K562 (cell line): Measurements from ENCODE around the gene CD44. TPM values are rescaled to one million over a fixed set of nuclear protein-coding genes. Genes with fewer than 3 reads are reported as not detected.

Experiments
- ATAC-seq: fragments of 200-7000 bp; cut with Tn5 transposase; 3 replicates; pipeline ENCODE4 v1.9.1; 2020; ENCODE audit warnings: moderate library complexity
- BruUV-seq: library from RNA; stranded (reverse); fragments of 400-500 nt; replicated peaks from 2 replicates; lab custom pipeline; 2021; lab: Mats Ljungman, UMichigan
- CTCF ChIA-PET: fragments of 300-600 bp; formaldehyde crosslinking; extraction: SDS; loops from one replicate; lab custom pipeline; 2021; ENCODE audit warnings: low intra/inter-chr PET ratio; lab: Yijun Ruan, JAX
- POLR2A ChIA-PET: fragments of 300-600, 350-650 bp; sonication (Branson Sonifier 250); formaldehyde crosslinking; extraction: SDS; loops from one replicate; lab custom pipeline; 2021; ENCODE audit warnings: antibody characterized with exemption, inconsistent platforms; lab: Yijun Ruan, JAX
- DNase-seq, 4 experiments: peaks; one replicate each; pipeline versions ENCODE4 v3.0.0 to v3.0.0-alpha.2; 2011 to 2018; ENCODE audit warnings: low spot score in 3 of 4, mixed read lengths in 3 of 4; ENCODE audit errors: extremely low read depth in 1 of 4
- FAIRE-seq: peaks from 2 replicates; lab custom pipeline; 2011; peaks lifted over from hg19 to GRCh38; lab: Jason Lieb, UNC
- H2AFZ ChIP-seq: 2 replicates; pipeline ENCODE4 v1.6.0; 2011; ENCODE audit warnings: low read depth, low read length, control low read depth, inconsistent platforms
- H3K27ac ChIP-seq: fragments of 200-600 bp; 3 replicates; pipeline ENCODE4 v1.8.0; 2011; ENCODE audit warnings: low read depth, mild to moderate bottlenecking, control low read depth, inconsistent platforms, low read length, moderate library complexity, mixed read lengths; ENCODE audit errors: extremely low read depth
- H3K27me3 ChIP-seq, 2 experiments: fragments of 300-600 bp in 1 of 2; 2 replicates in 1 of 2; 3 replicates in 1 of 2; pipeline versions ENCODE4 v1.6.0 to v1.8.0; 2011; ENCODE audit warnings: inconsistent platforms in 2 of 2, low read length in 2 of 2, mild to moderate bottlenecking in 1 of 2, mixed read lengths in 1 of 2, moderate library complexity in 1 of 2; ENCODE audit not compliant: control insufficient read depth in 2 of 2, insufficient read depth in 2 of 2
- H3K36me3 ChIP-seq: fragments of 300-600 bp; 3 replicates; pipeline ENCODE4 v1.8.0; 2011; ENCODE audit warnings: mild to moderate bottlenecking, low read length, inconsistent platforms; ENCODE audit not compliant: control insufficient read depth, insufficient read depth
- H3K4me1 ChIP-seq, 2 experiments: fragments of 200-600 bp in 1 of 2; replicated peaks in 1 of 2; 2 replicates in 1 of 2; 3 replicates in 1 of 2; pipeline versions ENCODE4 v1.5.1 to v1.8.0; 2011; ENCODE audit warnings: inconsistent platforms in 2 of 2, low read length in 2 of 2, mild to moderate bottlenecking in 1 of 2, mixed read lengths in 1 of 2, moderate library complexity in 1 of 2; ENCODE audit not compliant: control insufficient read depth in 2 of 2, insufficient read depth in 2 of 2
- H3K4me2 ChIP-seq: 2 replicates; pipeline ENCODE4 v1.6.1; 2011; ENCODE audit warnings: low read length, control low read depth, inconsistent platforms, mixed read lengths; ENCODE audit not compliant: insufficient read depth
- H3K4me3 ChIP-seq: fragments of 200-600 bp; sonication (generic), shearing (Covaris generic); 2 replicates; pipeline ENCODE4 v1.5.1; 2016; ENCODE audit warnings: control low read depth, inconsistent platforms
- H3K79me2 ChIP-seq: fragments of 200-600 bp; 3 replicates; pipeline ENCODE4 v1.8.0; 2011; ENCODE audit warnings: low read length, inconsistent platforms; ENCODE audit not compliant: control insufficient read depth, insufficient read depth
- H3K9ac ChIP-seq, 2 experiments: 2 replicates each; pipeline versions ENCODE4 v1.6.0 to v1.6.1; 2011; ENCODE audit warnings: low read depth in 2 of 2, low read length in 2 of 2, control low read depth in 1 of 2, inconsistent platforms in 1 of 2, mild to moderate bottlenecking in 1 of 2, mixed read lengths in 1 of 2; ENCODE audit not compliant: insufficient read depth in 1 of 2
- H3K9me1 ChIP-seq: one replicate; pipeline ENCODE4 v1.6.0; 2011; ENCODE audit warnings: inconsistent platforms, mild to moderate bottlenecking, low read length, moderate library complexity; ENCODE audit not compliant: control insufficient read depth, insufficient read depth
- H3K9me3 ChIP-seq: replicated peaks from 2 replicates; pipeline ENCODE4 v1.5.1; 2011; ENCODE audit warnings: low read depth, low read length, inconsistent platforms; ENCODE audit not compliant: control insufficient read depth, insufficient read depth
- H4K20me1 ChIP-seq: replicated peaks from 2 replicates; pipeline ENCODE4 v1.6.1; 2011; ENCODE audit warnings: low read length, inconsistent platforms, mixed read lengths; ENCODE audit not compliant: control insufficient read depth, insufficient read depth
- CBFA2T3 ChIP-seq: fragments of 450-650 bp; IDR thresholded peaks from 2 replicates; pipeline ENCODE4 v1.6.1; 2017
- CBX1 ChIP-seq: sonication (generic); IDR thresholded peaks from 2 replicates; pipeline ENCODE4 v1.6.1; 2016; ENCODE audit warnings: antibody characterized with exemption, low read depth, mild to moderate bottlenecking
- HDAC6 ChIP-seq: IDR thresholded peaks from 2 replicates; pipeline ENCODE4 v1.6.1; 2012; ENCODE audit warnings: low read depth, mild to moderate bottlenecking, control low read depth, inconsistent platforms, low read length, moderate library complexity
- HSF4 ChIP-seq: fragments of 250-450 bp; sonication (Bioruptor Pico); IDR thresholded peaks from 2 replicates; pipeline ENCODE4 v2.1.2; 2022; ENCODE audit warnings: mild to moderate bottlenecking, moderate library complexity, borderline replicate concordance
- JUNB ChIP-seq: fragments of 450-650 bp; formaldehyde crosslinking; conservative IDR thresholded peaks from 2 replicates; pipeline ENCODE4 v1.4.0; 2020; ENCODE audit warnings: mild to moderate bottlenecking
- KAT8 ChIP-seq: fragments of 450-650 bp; IDR thresholded peaks from 2 replicates; pipeline ENCODE4 v1.6.1; 2016; ENCODE audit warnings: low read depth, mild to moderate bottlenecking
- KDM1A ChIP-seq, 2 experiments: fragments of 450-650 bp; IDR thresholded peaks; 2 replicates each; pipeline ENCODE4 v1.6.1; 2016; ENCODE audit warnings: mild to moderate bottlenecking in 2 of 2
- ZKSCAN1 ChIP-seq: fragments of 150-350 bp; IDR thresholded peaks from 2 replicates; pipeline ENCODE4 v1.6.1; 2016; ENCODE audit warnings: low read depth, low read length
- in situ Hi-C: fragments of 300-500 bp; cut with MboI; formaldehyde crosslinking; loops from 4 replicates; pipeline ENCODE4 v1.15.0; 2018; ENCODE audit warnings: inconsistent platforms, mixed read lengths
- intact Hi-C: fragments of 100-400 bp; cut with micrococcal nuclease; formaldehyde crosslinking; loops from 2 replicates; pipeline ENCODE4 v1.14.2; 2022
- polyA plus RNA-seq, 8 experiments: library from polyadenylated mRNA; depleted of rRNA in 4 of 8; stranded (reverse) in 5 of 8; unstranded in 3 of 8; fragments of >200 nt; fragmentation: Nextera tagmentation in 2 of 8; fragmentation: Illumina TruSeq in 1 of 8; extraction: Ambion mirVana in 2 of 8; extraction: Trizol in 1 of 8; gene quantifications; 2 replicates each; pipeline versions ENCODE4 v1.2.1 to v1.2.3, GENCODE V29; 2011 to 2014; ENCODE audit warnings: inconsistent platforms in 1 of 8, missing spikeins in 1 of 8
- total RNA-seq, 7 experiments: library from RNA; depleted of rRNA in 6 of 7; stranded (reverse); fragments of >200 nt in 6 of 7; fragmentation: Illumina TruSeq in 2 of 7; extraction: Trizol in 2 of 7; gene quantifications; 2 replicates each; pipeline versions ENCODE4 v1.2.1 to v1.2.3, GENCODE V29; 2011 to 2021; ENCODE audit warnings: low replicate concordance in 1 of 7
- TF ChIP-seq, protein P1 (sequence below): fragments of 250-450 bp; sonication (Bioruptor Pico); IDR thresholded peaks from 2 replicates; pipeline ENCODE4 v1.5.0; 2021; ENCODE audit warnings: mild to moderate bottlenecking, borderline replicate concordance
- TF ChIP-seq, protein P2 (sequence below): fragments of 450-650 bp; formaldehyde crosslinking; IDR thresholded peaks from 2 replicates; pipeline ENCODE4 v1.4.0; 2020; ENCODE audit warnings: mild to moderate bottlenecking, mixed read lengths
- TF ChIP-seq, protein P3 (sequence below), 3 experiments: fragments of 200-800 bp in 1 of 3; sonication (Bioruptor generic) in 1 of 3; sonication (generic) in 1 of 3; formaldehyde crosslinking in 1 of 3; IDR thresholded peaks; 2 replicates each; pipeline versions ENCODE4 v1.6.1 to v1.8.0; 2016 to 2022; ENCODE audit warnings: mild to moderate bottlenecking in 2 of 3, missing compliant biosample characterization in 2 of 3, missing genetic modification characterization in 2 of 3, missing genetic modification reagents in 1 of 3

CD44 gene
- total and polyA plus RNA-seq, 9 of the 15 experiments (the other 6 are each of a cell fraction or from before 2014, with no cell fraction given), result 1.2 to 13.9 (median 3.0) TPM

DNA sequence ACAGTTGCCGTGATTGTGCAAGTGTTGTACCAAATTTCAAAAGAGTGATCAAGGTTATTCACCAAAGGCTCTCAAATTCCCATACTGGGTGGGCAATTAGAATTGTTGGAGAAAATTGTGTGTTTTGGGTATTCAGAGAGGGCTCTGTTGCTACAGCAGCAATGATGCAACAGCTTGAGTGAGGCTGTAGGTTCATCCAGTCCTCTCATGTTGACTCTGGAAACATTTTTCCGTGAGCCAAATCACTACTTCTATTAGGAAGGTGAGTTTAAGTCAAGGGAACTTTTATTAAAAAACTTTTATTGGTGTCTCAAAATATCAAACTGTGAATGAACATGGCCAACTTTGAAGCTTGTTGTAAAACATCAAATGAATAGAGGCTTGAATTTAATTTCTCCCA lies 116.5 kb downstream of the CD44 start (continued):
- TF ChIP-seq, protein P1, sequence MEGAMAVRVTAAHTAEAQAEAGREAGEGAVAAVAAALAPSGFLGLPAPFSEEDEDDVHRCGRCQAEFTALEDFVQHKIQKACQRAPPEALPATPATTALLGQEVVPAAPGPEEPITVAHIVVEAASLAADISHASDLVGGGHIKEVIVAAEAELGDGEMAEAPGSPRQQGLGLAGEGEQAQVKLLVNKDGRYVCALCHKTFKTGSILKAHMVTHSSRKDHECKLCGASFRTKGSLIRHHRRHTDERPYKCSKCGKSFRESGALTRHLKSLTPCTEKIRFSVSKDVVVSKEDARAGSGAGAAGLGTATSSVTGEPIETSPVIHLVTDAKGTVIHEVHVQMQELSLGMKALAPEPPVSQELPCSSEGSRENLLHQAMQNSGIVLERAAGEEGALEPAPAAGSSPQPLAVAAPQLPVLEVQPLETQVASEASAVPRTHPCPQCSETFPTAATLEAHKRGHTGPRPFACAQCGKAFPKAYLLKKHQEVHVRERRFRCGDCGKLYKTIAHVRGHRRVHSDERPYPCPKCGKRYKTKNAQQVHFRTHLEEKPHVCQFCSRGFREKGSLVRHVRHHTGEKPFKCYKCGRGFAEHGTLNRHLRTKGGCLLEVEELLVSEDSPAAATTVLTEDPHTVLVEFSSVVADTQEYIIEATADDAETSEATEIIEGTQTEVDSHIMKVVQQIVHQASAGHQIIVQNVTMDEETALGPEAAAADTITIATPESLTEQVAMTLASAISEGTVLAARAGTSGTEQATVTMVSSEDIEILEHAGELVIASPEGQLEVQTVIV (CRISPR knock-in tag), result no peak
- TF ChIP-seq ZKSCAN1, result no peak
- TF ChIP-seq, protein P2, sequence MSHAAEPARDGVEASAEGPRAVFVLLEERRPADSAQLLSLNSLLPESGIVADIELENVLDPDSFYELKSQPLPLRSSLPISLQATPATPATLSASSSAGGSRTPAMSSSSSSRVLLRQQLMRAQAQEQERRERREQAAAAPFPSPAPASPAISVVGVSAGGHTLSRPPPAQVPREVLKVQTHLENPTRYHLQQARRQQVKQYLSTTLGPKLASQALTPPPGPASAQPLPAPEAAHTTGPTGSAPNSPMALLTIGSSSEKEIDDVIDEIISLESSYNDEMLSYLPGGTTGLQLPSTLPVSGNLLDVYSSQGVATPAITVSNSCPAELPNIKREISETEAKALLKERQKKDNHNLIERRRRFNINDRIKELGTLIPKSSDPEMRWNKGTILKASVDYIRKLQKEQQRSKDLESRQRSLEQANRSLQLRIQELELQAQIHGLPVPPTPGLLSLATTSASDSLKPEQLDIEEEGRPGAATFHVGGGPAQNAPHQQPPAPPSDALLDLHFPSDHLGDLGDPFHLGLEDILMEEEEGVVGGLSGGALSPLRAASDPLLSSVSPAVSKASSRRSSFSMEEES (CRISPR knock-in tag), result no peak

DNA sequence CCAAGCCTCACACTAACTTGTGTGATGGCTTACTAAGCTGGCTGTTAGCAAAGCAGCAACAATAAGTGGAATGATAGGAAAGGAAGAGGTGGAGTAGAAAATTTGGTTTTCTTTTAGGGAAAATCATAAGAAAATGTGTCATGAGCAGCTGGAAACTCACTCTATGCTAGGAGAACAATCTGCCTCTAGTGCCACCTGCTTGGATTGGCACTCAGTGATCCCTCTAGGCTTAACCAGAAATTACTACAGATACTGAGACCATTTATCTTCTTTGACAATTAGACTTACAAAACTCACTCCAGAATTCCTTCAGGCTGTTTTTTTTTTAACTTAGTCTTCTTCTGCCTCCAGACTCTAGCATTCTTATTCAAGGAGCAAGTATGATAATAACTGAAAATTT lies 117.3 kb downstream of the CD44 start:
- Histone ChIP-seq H3K9me1 (no peaks in the 10 kb centered on the region), H3K27me3 (peaks cover 2 to 9% of the 10 kb centered on the region in 2 experiments; a peak in 4 of 5 replicates), H4K20me1 (no peaks in the 10 kb centered on the region; the same call in 1 of the 2 replicates), H3K4me1 (no peaks in the 10 kb centered on the region), H3K27ac (no peak overlapping the region), H3K9ac (no peak overlapping the region), H3K36me3 (no peaks in the 10 kb centered on the region), H3K79me2 (no peaks in the 10 kb centered on the region), H2AFZ (no peak overlapping the region), H3K4me3 (no peak overlapping the region), H3K4me2 (no peak overlapping the region), H3K9me3 (no peaks in the 10 kb centered on the region)
- intact Hi-C loops, result no loop called here
- DNase-seq (no peak), ATAC-seq (no peak), FAIRE-seq (no peak)
- in situ Hi-C loops, result no loop called here
- no TSS peak for BruUV-seq
- CTCF ChIA-PET, result no interaction called here
- TF ChIP-seq KAT8 (no peak), HSF4 (no peak), HDAC6 (no peak), CBFA2T3 (no peak), KDM1A (IDR thresholded peaks at IDR 0.05) (no peak), CBX1 (no peak), JUNB (no peak)
- TF ChIP-seq, protein P3, sequence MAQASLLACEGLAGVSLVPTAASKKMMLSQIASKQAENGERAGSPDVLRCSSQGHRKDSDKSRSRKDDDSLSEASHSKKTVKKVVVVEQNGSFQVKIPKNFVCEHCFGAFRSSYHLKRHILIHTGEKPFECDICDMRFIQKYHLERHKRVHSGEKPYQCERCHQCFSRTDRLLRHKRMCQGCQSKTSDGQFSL (CRISPR knock-in tag; IDR thresholded peaks at IDR 0.05), result no peak
- TF ChIP-seq, protein P3 (tag; IDR thresholded peaks at IDR 0.05), result no peak
- POLR2A ChIA-PET, result interaction anchor here (0.6 to 0.7 kb wide), 2 partner anchors 854 to 932 kb away, joined by 3 read pairs; no protein-coding TSS in a partner anchor
